Panc1 (cell line): Measurements from ENCODE around the gene ROBO1. TPM values are rescaled to one million over a fixed set of nuclear protein-coding genes. Genes with fewer than 3 reads are reported as not detected.

Experiments used
- ATAC-seq: fragments of 200-7000 bp; cut with Tn5 transposase; 2 replicates; pipeline ENCODE4 v1.9.1; 2020; ENCODE audit warnings: mild to moderate bottlenecking, moderate library complexity
- BruUV-seq: library from RNA; stranded (reverse); fragments of 400-500 nt; replicated peaks from 2 replicates; lab custom pipeline; 2021; lab: Mats Ljungman, UMichigan
- CTCF ChIA-PET: fragments of 300-600 bp; sonication (Branson Sonifier 250); formaldehyde crosslinking; loops from one replicate; lab custom pipeline; 2022; ENCODE audit warnings: antibody characterized with exemption; lab: Charles Lee
- POLR2A ChIA-PET: fragments of 300-600 bp; sonication (Branson Sonifier 250); formaldehyde crosslinking; loops from one replicate; lab custom pipeline; 2022; ENCODE audit warnings: antibody characterized with exemption; lab: Charles Lee
- DNase-seq: peaks from one replicate; pipeline ENCODE4 v3.0.0-alpha.2; 2010; ENCODE audit warnings: low read depth, low spot score
- H3K27ac ChIP-seq: 2 replicates; pipeline ENCODE4 v1.5.1; 2011; ENCODE audit warnings: mild to moderate bottlenecking, low read length, inconsistent platforms
- H3K27me3 ChIP-seq: fragments of 200-500 bp; sonication (Bioruptor generic); 2 replicates; pipeline ENCODE4 v1.6.0; 2014; ENCODE audit warnings: low read length, inconsistent platforms; ENCODE audit not compliant: control insufficient read depth, insufficient read depth
- H3K36me3 ChIP-seq: fragments of 200-500 bp; sonication (Bioruptor generic); 2 replicates; pipeline ENCODE4 v1.5.1; 2014; ENCODE audit warnings: inconsistent platforms, mild to moderate bottlenecking, low read length, moderate library complexity; ENCODE audit not compliant: control insufficient read depth, insufficient read depth
- H3K4me1 ChIP-seq: 2 replicates; pipeline ENCODE4 v1.5.1; 2011; ENCODE audit warnings: inconsistent platforms, mild to moderate bottlenecking, low read length, moderate library complexity; ENCODE audit not compliant: control insufficient read depth, insufficient read depth
- H3K4me3 ChIP-seq, 2 experiments: 2 replicates each; pipeline ENCODE4 v1.5.1; 2011 to 2012; ENCODE audit warnings: low read depth in 2 of 2, low read length in 2 of 2, mild to moderate bottlenecking in 2 of 2, inconsistent platforms in 1 of 2, moderate library complexity in 1 of 2
- H3K9me3 ChIP-seq: fragments of 200-500 bp; sonication (Bioruptor generic); 2 replicates; pipeline ENCODE4 v1.5.1; 2014; ENCODE audit warnings: low read depth, mild to moderate bottlenecking, inconsistent platforms, low read length, moderate library complexity; ENCODE audit not compliant: control insufficient read depth, insufficient read depth
- CTCF ChIP-seq: fragments of 450-650 bp; IDR thresholded peaks from 2 replicates; pipeline ENCODE4 v1.5.1; 2017; ENCODE audit warnings: mild to moderate bottlenecking
- POLR2AphosphoS5 ChIP-seq: IDR thresholded peaks from 2 replicates; pipeline ENCODE4 v1.6.1; 2012; ENCODE audit warnings: mild to moderate bottlenecking, low read depth, low read length, moderate library complexity
- REST ChIP-seq, 2 experiments: IDR thresholded peaks; 2 replicates each; pipeline ENCODE4 v1.6.1; 2011 to 2012; ENCODE audit warnings: low read depth in 2 of 2, control low read depth in 1 of 2, low read length in 1 of 2, mild to moderate bottlenecking in 1 of 2, moderate library complexity in 1 of 2; ENCODE audit not compliant: insufficient read depth in 1 of 2
- TCF7L2 ChIP-seq: IDR thresholded peaks from 2 replicates; pipeline ENCODE4 v1.6.1; 2011; ENCODE audit warnings: mild to moderate bottlenecking, low read depth, low read length, inconsistent platforms
- in situ Hi-C: cut with HindIII; loops from 2 replicates; pipeline ENCODE4 v1.10.0; 2016; ENCODE audit warnings: low sequenced_read_pairs, low pct_unique_long_range_greater_than_20kb
- intact Hi-C: fragments of 100-400 bp; cut with micrococcal nuclease; formaldehyde crosslinking; loops from one replicate; pipeline ENCODE4 v1.10.0; 2022; ENCODE audit not compliant: unreplicated experiment
- total RNA-seq: library from RNA; stranded (reverse); gene quantifications from one replicate; pipeline ENCODE4 v1.2.1, GENCODE V29; 2021; ENCODE audit not compliant: unreplicated experiment

Gene ROBO1
- total RNA-seq, 1 experiment from 2014 or later: 61.6 TPM

- no peaks in the 10 kb centered on the region for H3K27me3 ChIP-seq
- BruUV-seq: no TSS peak
- H3K27ac ChIP-seq: no peak overlapping the region
- H3K36me3 ChIP-seq: no peaks in the 10 kb centered on the region
- H3K4me1 ChIP-seq: no peaks in the 10 kb centered on the region
- CTCF ChIA-PET: interaction anchor here (0.7 kb wide), 1 partner anchor 427 kb away, joined by 7 read pairs; no protein-coding TSS in a partner anchor
- H3K9me3 ChIP-seq: no peaks in the 10 kb centered on the region
- no peak for ATAC-seq
- DNase-seq: no peak
- intact Hi-C loops (loop anchor here (1.0 kb wide), 1 partner anchor 373 kb away; no protein-coding TSS in a partner anchor), in situ Hi-C loops (no loop called here)
- POLR2A ChIA-PET: no interaction called here
- TF ChIP-seq CTCF (peak; percentile 44; the same call in 1 of the 2 replicates), POLR2AphosphoS5 (no peak)
- no peak overlapping the region for H3K4me3 ChIP-seq
These were observed 1108.3 kb downstream of the ROBO1 start for GRCh38 chr3:78659386-78659987.

GRCh38 chr3:78647726-78648125, 1120.1 kb downstream of the ROBO1 start:
- DNase-seq: no peak
- in situ Hi-C loops (no loop called here), intact Hi-C loops (no loop called here)
- Histone ChIP-seq H3K4me3 (no peak overlapping the region), H3K27ac (no peak overlapping the region), H3K36me3 (no peaks in the 10 kb centered on the region), H3K4me1 (no peaks in the 10 kb centered on the region), H3K27me3 (no peaks in the 10 kb centered on the region), H3K9me3 (no peaks in the 10 kb centered on the region)
- no TSS peak for BruUV-seq
- TF ChIP-seq POLR2AphosphoS5: no peak
- no peak for TF ChIP-seq REST (IDR thresholded peaks at IDR 0.05; ENCODE audit: insufficient read depth in 1 of 2, low read depth in 2 of 2, low read length in 1 of 2)
- TF ChIP-seq TCF7L2: no peak
- no peak for TF ChIP-seq CTCF
- ChIA-PET POLR2A (no interaction called here), CTCF (no interaction called here)
- ATAC-seq: no peak
